H1 (cell line): ENCODE data around the gene B3GALT5. TPM values are rescaled to one million over a fixed set of nuclear protein-coding genes. Genes with fewer than 3 reads are reported as not detected.

Source experiments
- CTCF ChIA-PET: fragments of 300-600 bp; sonication (Branson Sonifier 250); formaldehyde crosslinking; loops from one replicate; lab custom pipeline; 2021; ENCODE audit not compliant: partially characterized antibody; lab: Charles Lee
- POLR2A ChIA-PET: fragments of 300-600 bp; sonication (Branson Sonifier 250); formaldehyde crosslinking; loops from one replicate; lab custom pipeline; 2021; ENCODE audit warnings: inconsistent platforms; ENCODE audit not compliant: partially characterized antibody; lab: Charles Lee
- DNase-seq, 2 experiments: peaks; one replicate each; pipeline versions ENCODE4 v3.0.0 to v3.0.0-alpha.2; 2010 to 2022; ENCODE audit warnings: low spot score in 2 of 2, low read depth in 1 of 2, mixed read lengths in 1 of 2
- FAIRE-seq: peaks from 2 replicates; lab custom pipeline; 2011; peaks lifted over from hg19 to GRCh38; lab: Jason Lieb, UNC
- H2AFZ ChIP-seq: 2 replicates; pipeline ENCODE4 v1.8.1; 2012; ENCODE audit warnings: low read length, inconsistent platforms
- H2AK5ac ChIP-seq: 2 replicates; pipeline ENCODE4 v1.6.1; 2013; ENCODE audit warnings: low read depth, low read length
- H2BK120ac ChIP-seq: replicated peaks from 2 replicates; pipeline ENCODE3; 2013; ENCODE audit warnings: low read depth, low read length, inconsistent platforms
- H2BK12ac ChIP-seq: 2 replicates; pipeline ENCODE4 v1.6.1; 2013; ENCODE audit warnings: low read depth, low read length
- H2BK15ac ChIP-seq: 2 replicates; pipeline ENCODE4 v1.6.1; 2013; ENCODE audit warnings: low read length
- H2BK20ac ChIP-seq: 2 replicates; pipeline ENCODE4 v1.6.1; 2013; ENCODE audit warnings: low read length
- H2BK5ac ChIP-seq: 2 replicates; pipeline ENCODE4 v1.6.1; 2013; ENCODE audit warnings: low read depth, low read length
- H3K14ac ChIP-seq: 2 replicates; pipeline ENCODE4 v1.6.1; 2013; ENCODE audit warnings: inconsistent platforms; ENCODE audit not compliant: insufficient read length
- H3K18ac ChIP-seq: 2 replicates; pipeline ENCODE4 v1.6.1; 2013; ENCODE audit warnings: low read length; ENCODE audit errors: extremely low read depth
- H3K23ac ChIP-seq: 2 replicates; pipeline ENCODE4 v1.6.1; 2013; ENCODE audit warnings: inconsistent platforms; ENCODE audit not compliant: insufficient read length
- H3K23me2 ChIP-seq: 2 replicates; pipeline ENCODE4 v1.6.1; 2013; ENCODE audit warnings: low read depth, low read length
- H3K27ac ChIP-seq: 2 replicates; pipeline ENCODE4 v1.6.1; 2011; ENCODE audit warnings: low read depth, low read length, inconsistent platforms
- H3K27me3 ChIP-seq, 4 experiments: replicated peaks in 1 of 4; 1 replicate in 1 of 4; 2 replicates in 3 of 4; pipeline versions ENCODE4 v1.6.1 to v1.8.1; 2011 to 2013; ENCODE audit warnings: low read length in 3 of 4, mild to moderate bottlenecking in 3 of 4, inconsistent platforms in 2 of 4, mixed read lengths in 2 of 4, moderate library complexity in 1 of 4; ENCODE audit not compliant: control insufficient read depth in 3 of 4, insufficient read depth in 3 of 4; ENCODE audit errors: extremely low read depth in 1 of 4
- H3K36me3 ChIP-seq, 4 experiments: 2 replicates each; pipeline versions ENCODE4 v1.6.1 to v1.8.1; 2011 to 2013; ENCODE audit warnings: mild to moderate bottlenecking in 4 of 4, low read length in 3 of 4, moderate library complexity in 2 of 4, control low read depth in 1 of 4, inconsistent platforms in 1 of 4; ENCODE audit not compliant: insufficient read depth in 4 of 4, control insufficient read depth in 2 of 4
- H3K4ac ChIP-seq: replicated peaks from 2 replicates; pipeline ENCODE3; 2013; ENCODE audit warnings: low read length, low read depth, mixed read lengths, inconsistent platforms; ENCODE audit not compliant: insufficient read length
- H3K4me1 ChIP-seq, 4 experiments: replicated peaks in 1 of 4; 1 replicate in 1 of 4; 2 replicates in 3 of 4; pipeline versions ENCODE4 v1.6.1 to v1.8.1; 2011 to 2013; ENCODE audit warnings: low read length in 3 of 4, inconsistent platforms in 2 of 4, mixed read lengths in 1 of 4; ENCODE audit not compliant: insufficient read depth in 4 of 4, control insufficient read depth in 3 of 4
- H3K4me2 ChIP-seq, 2 experiments: 2 replicates each; pipeline versions ENCODE4 v1.6.1 to v1.8.1; 2011 to 2013; ENCODE audit warnings: low read depth in 2 of 2, low read length in 2 of 2, control low read depth in 1 of 2, inconsistent platforms in 1 of 2, mild to moderate bottlenecking in 1 of 2; ENCODE audit not compliant: insufficient read depth in 1 of 2
- H3K4me3 ChIP-seq, 4 experiments: fragments of 200-600, 300-600 bp in 1 of 4; sonication (generic), shearing (Covaris generic), sonication (Bioruptor Twin) in 1 of 4; 2 replicates each; pipeline versions ENCODE4 v1.5.1 to v1.8.1; 2011 to 2016; ENCODE audit warnings: low read length in 4 of 4, low read depth in 3 of 4, control low read depth in 2 of 4, inconsistent platforms in 2 of 4, mild to moderate bottlenecking in 2 of 4, mixed read lengths in 1 of 4, moderate library complexity in 1 of 4; ENCODE audit not compliant: insufficient read depth in 2 of 4; ENCODE audit errors: extremely low read depth in 1 of 4
- H3K56ac ChIP-seq: replicated peaks from 2 replicates; pipeline ENCODE3; 2013; ENCODE audit warnings: low read depth, mild to moderate bottlenecking, mixed read lengths, low read length, inconsistent platforms; ENCODE audit not compliant: insufficient read length
- H3K79me1 ChIP-seq: 2 replicates; pipeline ENCODE4 v1.6.1; 2013; ENCODE audit warnings: low read depth, low read length, control low read depth
- H3K79me2 ChIP-seq, 2 experiments: 2 replicates each; pipeline versions ENCODE4 v1.6.1 to v1.8.1; 2012 to 2013; ENCODE audit warnings: low read length in 2 of 2, mild to moderate bottlenecking in 2 of 2, inconsistent platforms in 1 of 2; ENCODE audit not compliant: insufficient read depth in 2 of 2, control insufficient read depth in 1 of 2
- H3K9ac ChIP-seq, 4 experiments: replicated peaks in 1 of 4; 1 replicate in 1 of 4; 2 replicates in 3 of 4; pipeline versions ENCODE4 v1.6.1 to v1.8.1; 2011 to 2013; ENCODE audit warnings: low read depth in 3 of 4, low read length in 3 of 4, control low read depth in 2 of 4, mild to moderate bottlenecking in 2 of 4, moderate library complexity in 2 of 4, inconsistent platforms in 1 of 4; ENCODE audit errors: extremely low read depth in 1 of 4
- H3K9me3 ChIP-seq, 2 experiments: 2 replicates each; pipeline versions ENCODE4 v1.6.1 to v1.8.1; 2012 to 2013; ENCODE audit warnings: mild to moderate bottlenecking in 2 of 2, moderate library complexity in 2 of 2, control low read depth in 1 of 2, inconsistent platforms in 1 of 2, low read depth in 1 of 2, low read length in 1 of 2, mixed read lengths in 1 of 2; ENCODE audit not compliant: insufficient read depth in 2 of 2
- H4K20me1 ChIP-seq, 2 experiments: replicated peaks in 1 of 2; 2 replicates each; pipeline versions ENCODE3 to v1.8.1; 2011 to 2013; ENCODE audit warnings: inconsistent platforms in 2 of 2, low read length in 2 of 2, mild to moderate bottlenecking in 1 of 2; ENCODE audit not compliant: insufficient read depth in 2 of 2, control insufficient read depth in 1 of 2
- H4K5ac ChIP-seq: 2 replicates; pipeline ENCODE4 v1.6.1; 2013; ENCODE audit warnings: low read length, low read depth, mixed read lengths, inconsistent platforms; ENCODE audit not compliant: insufficient read length
- H4K8ac ChIP-seq: 2 replicates; pipeline ENCODE4 v1.8.0; 2013; ENCODE audit warnings: mild to moderate bottlenecking, moderate library complexity, low read length, inconsistent platforms; ENCODE audit not compliant: insufficient read depth; ENCODE audit errors: extremely low read depth
- H4K91ac ChIP-seq: replicated peaks from 2 replicates; pipeline ENCODE3; 2013; ENCODE audit warnings: low read length, mixed read lengths, inconsistent platforms; ENCODE audit not compliant: insufficient read length
- ATF2 ChIP-seq: IDR thresholded peaks from 2 replicates; pipeline ENCODE4 v1.6.1; 2012; ENCODE audit warnings: low read length, inconsistent platforms
- BCL11A ChIP-seq, 2 experiments: IDR thresholded peaks; one replicate each; pipeline ENCODE4 v1.6.1; 2011; ENCODE audit warnings: low read depth in 2 of 2, low read length in 2 of 2, mild to moderate bottlenecking in 2 of 2
- MAX ChIP-seq: IDR thresholded peaks from 2 replicates; pipeline ENCODE4 v1.6.1; 2012; ENCODE audit warnings: inconsistent platforms
- POLR2A ChIP-seq, 2 experiments: IDR thresholded peaks; 1 replicate in 1 of 2; 2 replicates in 1 of 2; pipeline ENCODE4 v1.6.1; 2011; ENCODE audit warnings: low read depth in 2 of 2, low read length in 2 of 2, mild to moderate bottlenecking in 2 of 2; ENCODE audit errors: control extremely low read depth in 1 of 2
- SIN3A ChIP-seq, 2 experiments: IDR thresholded peaks in 1 of 2; conservative IDR thresholded peaks in 1 of 2; 2 replicates each; pipeline ENCODE4 v1.6.1; 2011 to 2012; ENCODE audit warnings: low read length in 2 of 2, improper control_type of control experiment in 1 of 2, low read depth in 1 of 2, mild to moderate bottlenecking in 1 of 2
- SUZ12 ChIP-seq: fragments of 200-600 bp; sonication (generic); IDR thresholded peaks from 2 replicates; pipeline ENCODE4 v1.6.1; 2012; ENCODE audit warnings: mild to moderate bottlenecking, inconsistent platforms, low read length, moderate library complexity, mixed read lengths
- YY1 ChIP-seq: IDR thresholded peaks from 2 replicates; pipeline ENCODE4 v1.6.1; 2011; ENCODE audit warnings: low read depth, mild to moderate bottlenecking, low read length
- WGBS, 2 experiments: shearing (Covaris generic) in 1 of 2; methylation state at CpG; one replicate each; pipeline versions ENCODE4 v1.1.6 to v1.1.7; 2013 to 2015; ENCODE audit warnings: low lambda C conversion rate in 2 of 2, mixed read lengths in 2 of 2, inconsistent platforms in 1 of 2, low coverage in 1 of 2, missing lambda C conversion rate in 1 of 2; ENCODE audit not compliant: insufficient replicate concordance in 2 of 2, insufficient coverage in 1 of 2, insufficient read length in 1 of 2; ENCODE audit errors: extremely low coverage in 1 of 2, missing lambda C conversion rate in 1 of 2; 5-methylcytosine and 5-hydroxymethylcytosine counted together
- polyA plus RNA-seq, 7 experiments: library from polyadenylated mRNA; depleted of rRNA in 3 of 7; stranded (reverse) in 5 of 7; unstranded in 2 of 7; fragments of >200 nt in 5 of 7; fragments of 200-250 nt in 2 of 7; gene quantifications; 1 replicate in 5 of 7; 2 replicates in 1 of 7; 4 replicates in 1 of 7; pipeline versions ENCODE4 v1.2.1 to v1.2.3, GENCODE V29; 2011 to 2013; ENCODE audit warnings: missing spikeins in 2 of 7, mixed read lengths in 2 of 7
- total RNA-seq: library from RNA; stranded (reverse); fragmentation: NEBNext Ultra II Directional; extraction: Animal tissue kit (Norgen Biotek cat#: 25700); gene quantifications from 2 replicates; pipeline ENCODE4 v1.2.1, GENCODE V29; 2021
- TF ChIP-seq, protein P1 (sequence below): IDR thresholded peaks from 2 replicates; pipeline ENCODE4 v1.6.1; 2012; ENCODE audit warnings: inconsistent platforms

B3GALT5 gene
- total and polyA plus RNA-seq, 2 of the 8 experiments (the other 6 are each of a cell fraction or from before 2014, with no cell fraction given), result 11.9 to 25.1 TPM

GRCh38 chr21:39611551-39612190 lies 1.1 kb upstream of the B3GALT5 start:
- H3K4me3 ChIP-seq, result peak overlapping the region; percentile 58 to 90 (median 70)
- peaks cover 10 to 28% (median 16%) of the 10 kb centered on the region in 4 experiments for H3K4me1 ChIP-seq
- no peak overlapping the region for H3K56ac ChIP-seq
- no peak for FAIRE-seq
- peak overlapping the region; percentile 48 for H2BK120ac ChIP-seq
- peak overlapping the region; percentile 84 to 88 for H3K4me2 ChIP-seq
- H2BK5ac ChIP-seq, result peak overlapping the region; percentile 93
- H2AK5ac ChIP-seq, result peak overlapping the region; percentile 75
- H2AFZ ChIP-seq, result no peak overlapping the region
- WGBS, 2 experiments, result 38% methylated on average over 18 of the region's 19 CpGs; no CpG with 5 or more reads in 1 of the 2 experiments
- peak overlapping the region; percentile 6 for H3K14ac ChIP-seq
- H4K91ac ChIP-seq, result peak overlapping the region; percentile 77
- H3K36me3 ChIP-seq, result peaks cover 2 to 39% (median 20%) of the 10 kb centered on the region in 4 experiments; a peak in 6 of 8 replicates
- H3K79me1 ChIP-seq, result peaks cover 4% of the 10 kb centered on the region; the same call in 1 of the 2 replicates
- no peaks in the 10 kb centered on the region for H3K9me3 ChIP-seq
- ChIA-PET POLR2A (interaction anchor here (0.7 to 16.0 kb wide), 11 partner anchors 9 to 75 kb away, joined by 3 to 222 read pairs (median 4); no protein-coding TSS in a partner anchor), CTCF (interaction anchor here (0.6 to 1.5 kb wide), 8 partner anchors 19 to 156 kb away, joined by 3 to 6 read pairs (median 3); no protein-coding TSS in a partner anchor)
- peak overlapping the region; percentile 52; the same call in 1 of the 2 replicates for H2BK20ac ChIP-seq
- H3K4ac ChIP-seq, result peak overlapping the region; percentile 48
- DNase-seq, result no peak
- H3K79me2 ChIP-seq, result peaks cover 13 to 63% of the 10 kb centered on the region in 2 experiments
- no peak overlapping the region for H3K23ac ChIP-seq
- peak overlapping the region; percentile 35 for H4K8ac ChIP-seq
- no peaks in the 10 kb centered on the region for H4K20me1 ChIP-seq
- H3K27ac ChIP-seq, result peak overlapping the region; percentile 28; the same call in 1 of the 2 replicates
- peak overlapping the region in 1 of 4 experiments; percentile 34; a peak in 2 of 7 replicates for H3K9ac ChIP-seq
- H2BK12ac ChIP-seq, result peak overlapping the region; percentile 89; the same call in 1 of the 2 replicates
- peaks cover 17% of the 10 kb centered on the region for H3K23me2 ChIP-seq
- H3K27me3 ChIP-seq, result no peaks in the 10 kb centered on the region
- H3K18ac ChIP-seq, result peak overlapping the region; percentile 89
- H2BK15ac ChIP-seq, result no peak overlapping the region; the same call in 1 of the 2 replicates
- peak overlapping the region; percentile 34 for H4K5ac ChIP-seq
- TF ChIP-seq SUZ12, result no peak
- TF ChIP-seq, protein P1, sequence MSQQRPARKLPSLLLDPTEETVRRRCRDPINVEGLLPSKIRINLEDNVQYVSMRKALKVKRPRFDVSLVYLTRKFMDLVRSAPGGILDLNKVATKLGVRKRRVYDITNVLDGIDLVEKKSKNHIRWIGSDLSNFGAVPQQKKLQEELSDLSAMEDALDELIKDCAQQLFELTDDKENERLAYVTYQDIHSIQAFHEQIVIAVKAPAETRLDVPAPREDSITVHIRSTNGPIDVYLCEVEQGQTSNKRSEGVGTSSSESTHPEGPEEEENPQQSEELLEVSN, result peak; percentile 44; the same call in 1 of the 2 replicates
- TF ChIP-seq MAX, result peak; percentile 60
- TF ChIP-seq POLR2A (IDR thresholded peaks at IDR 0.05; ENCODE audit: control extremely low read depth in 1 of 2, low read depth in 2 of 2, low read length in 2 of 2), result no peak
- TF ChIP-seq BCL11A (IDR thresholded peaks at IDR 0.05; ENCODE audit: low read depth in 2 of 2, low read length in 2 of 2), result no peak
- no peak; the same call in 1 of the 2 replicates for TF ChIP-seq ATF2
- TF ChIP-seq SIN3A (conservative IDR thresholded peaks at IDR 0.05 in 1 of 2, IDR thresholded peaks at IDR 0.05 in 1 of 2; ENCODE audit: low read depth in 1 of 2, low read length in 2 of 2), result peak in 1 of 2 experiments; percentile 36; a peak in 1 of 4 replicates
- TF ChIP-seq YY1, result no peak
